IMR-90 (cell line): ENCODE measurements around the gene NOS1AP.

Source experiments
- CEBPB ChIP-seq: IDR thresholded peaks from 2 replicates; pipeline ENCODE4 v1.6.1; 2012; ENCODE audit warnings: low read depth, low read length, improper control_type of control experiment
- POLR2A ChIP-seq: IDR thresholded peaks from 2 replicates; pipeline ENCODE4 v1.6.1; 2012; ENCODE audit warnings: mild to moderate bottlenecking, low read depth, low read length
- RAD21 ChIP-seq: IDR thresholded peaks from 2 replicates; pipeline ENCODE4 v1.6.1; 2012; ENCODE audit warnings: low read length, improper control_type of control experiment
- SMC3 ChIP-seq: fragments of 150-350 bp; IDR thresholded peaks from 2 replicates; pipeline ENCODE4 v1.6.1; 2016; ENCODE audit warnings: low read depth, mild to moderate bottlenecking, antibody characterized with exemption, low read length, moderate library complexity
- TF ChIP-seq, protein P1 (sequence below): conservative IDR thresholded peaks from 2 replicates; pipeline ENCODE4 v1.5.1; 2012; ENCODE audit warnings: mild to moderate bottlenecking, low read depth, low read length, improper control_type of control experiment
- TF ChIP-seq, protein P2 (sequence below): fragments of 150-350 bp; IDR thresholded peaks from 2 replicates; pipeline ENCODE4 v1.6.1; 2016; ENCODE audit warnings: low read depth, mild to moderate bottlenecking, low read length, moderate library complexity, borderline replicate concordance
- TF ChIP-seq, protein P3 (sequence below): fragments of 150-350 bp; IDR thresholded peaks from 2 replicates; pipeline ENCODE4 v1.6.1; 2017; ENCODE audit warnings: mild to moderate bottlenecking, antibody characterized with exemption, low read length, low read depth

DNA sequence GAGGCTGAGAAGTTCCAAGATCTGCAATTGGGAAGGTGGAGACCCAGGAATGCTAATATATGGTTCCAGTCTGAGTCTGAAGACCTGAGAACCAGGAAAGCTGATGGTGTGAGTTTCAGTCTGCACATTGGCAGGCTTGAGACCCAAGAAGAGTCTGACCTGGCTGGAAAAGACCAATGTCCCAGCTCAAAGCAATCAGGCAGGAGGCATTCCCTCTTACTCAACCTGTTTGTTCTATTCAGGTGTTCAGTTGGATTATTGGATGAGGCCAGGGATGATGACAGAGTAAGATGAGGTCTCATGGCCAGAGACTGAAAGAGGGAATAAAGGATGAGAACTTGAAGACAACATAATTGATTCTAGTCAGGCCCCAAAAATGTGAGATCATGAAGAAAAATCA, 257.1 kb downstream of the NOS1AP start:
- TF ChIP-seq SMC3 (no peak), POLR2A (no peak), CEBPB (no peak), RAD21 (no peak)
- TF ChIP-seq, protein P1, sequence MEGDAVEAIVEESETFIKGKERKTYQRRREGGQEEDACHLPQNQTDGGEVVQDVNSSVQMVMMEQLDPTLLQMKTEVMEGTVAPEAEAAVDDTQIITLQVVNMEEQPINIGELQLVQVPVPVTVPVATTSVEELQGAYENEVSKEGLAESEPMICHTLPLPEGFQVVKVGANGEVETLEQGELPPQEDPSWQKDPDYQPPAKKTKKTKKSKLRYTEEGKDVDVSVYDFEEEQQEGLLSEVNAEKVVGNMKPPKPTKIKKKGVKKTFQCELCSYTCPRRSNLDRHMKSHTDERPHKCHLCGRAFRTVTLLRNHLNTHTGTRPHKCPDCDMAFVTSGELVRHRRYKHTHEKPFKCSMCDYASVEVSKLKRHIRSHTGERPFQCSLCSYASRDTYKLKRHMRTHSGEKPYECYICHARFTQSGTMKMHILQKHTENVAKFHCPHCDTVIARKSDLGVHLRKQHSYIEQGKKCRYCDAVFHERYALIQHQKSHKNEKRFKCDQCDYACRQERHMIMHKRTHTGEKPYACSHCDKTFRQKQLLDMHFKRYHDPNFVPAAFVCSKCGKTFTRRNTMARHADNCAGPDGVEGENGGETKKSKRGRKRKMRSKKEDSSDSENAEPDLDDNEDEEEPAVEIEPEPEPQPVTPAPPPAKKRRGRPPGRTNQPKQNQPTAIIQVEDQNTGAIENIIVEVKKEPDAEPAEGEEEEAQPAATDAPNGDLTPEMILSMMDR = no peak
- TF ChIP-seq, protein P2, sequence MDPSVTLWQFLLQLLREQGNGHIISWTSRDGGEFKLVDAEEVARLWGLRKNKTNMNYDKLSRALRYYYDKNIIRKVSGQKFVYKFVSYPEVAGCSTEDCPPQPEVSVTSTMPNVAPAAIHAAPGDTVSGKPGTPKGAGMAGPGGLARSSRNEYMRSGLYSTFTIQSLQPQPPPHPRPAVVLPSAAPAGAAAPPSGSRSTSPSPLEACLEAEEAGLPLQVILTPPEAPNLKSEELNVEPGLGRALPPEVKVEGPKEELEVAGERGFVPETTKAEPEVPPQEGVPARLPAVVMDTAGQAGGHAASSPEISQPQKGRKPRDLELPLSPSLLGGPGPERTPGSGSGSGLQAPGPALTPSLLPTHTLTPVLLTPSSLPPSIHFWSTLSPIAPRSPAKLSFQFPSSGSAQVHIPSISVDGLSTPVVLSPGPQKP = no peak
- TF ChIP-seq, protein P3, sequence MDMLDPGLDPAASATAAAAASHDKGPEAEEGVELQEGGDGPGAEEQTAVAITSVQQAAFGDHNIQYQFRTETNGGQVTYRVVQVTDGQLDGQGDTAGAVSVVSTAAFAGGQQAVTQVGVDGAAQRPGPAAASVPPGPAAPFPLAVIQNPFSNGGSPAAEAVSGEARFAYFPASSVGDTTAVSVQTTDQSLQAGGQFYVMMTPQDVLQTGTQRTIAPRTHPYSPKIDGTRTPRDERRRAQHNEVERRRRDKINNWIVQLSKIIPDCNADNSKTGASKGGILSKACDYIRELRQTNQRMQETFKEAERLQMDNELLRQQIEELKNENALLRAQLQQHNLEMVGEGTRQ = no peak
